Lower leg skin (tissue), 3 donors: ENCODE data around the gene BLOC1S4.

ENCODE experiments used
- POLR2A ChIP-seq, 2 donors: fragments of 450-650 bp; IDR thresholded peaks; one replicate each; pipeline ENCODE4 v1.6.1; 2016 to 2017; ENCODE audit warnings: antibody characterized with exemption in 2 of 2, mild to moderate bottlenecking in 1 of 2, moderate library complexity in 1 of 2
- TF ChIP-seq, protein P1 (sequence below), 3 donors: fragments of 450-650 bp; IDR thresholded peaks; one replicate each; pipeline ENCODE4 v1.5.1; 2016; ENCODE audit warnings: antibody characterized with exemption in 3 of 3, mild to moderate bottlenecking in 3 of 3, moderate library complexity in 2 of 3

DNA sequence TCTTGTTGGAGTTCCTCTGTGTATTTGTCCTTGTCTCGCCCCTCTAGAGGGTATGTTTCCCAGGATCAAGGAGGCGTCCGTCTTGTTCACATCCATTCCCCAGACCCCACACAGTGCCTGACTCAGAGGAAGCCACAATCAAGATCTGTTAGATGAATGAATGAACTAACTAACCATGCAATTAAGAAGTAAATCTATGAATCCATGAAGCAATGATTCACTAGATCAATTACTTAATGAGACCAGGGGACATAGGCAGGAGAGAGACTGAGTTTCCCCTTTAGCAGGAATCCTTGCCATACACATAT lies 11.9 kb downstream of the BLOC1S4 start:
- TF ChIP-seq POLR2A (IDR thresholded peaks at IDR 0.05), result no peak
- TF ChIP-seq, protein P1, sequence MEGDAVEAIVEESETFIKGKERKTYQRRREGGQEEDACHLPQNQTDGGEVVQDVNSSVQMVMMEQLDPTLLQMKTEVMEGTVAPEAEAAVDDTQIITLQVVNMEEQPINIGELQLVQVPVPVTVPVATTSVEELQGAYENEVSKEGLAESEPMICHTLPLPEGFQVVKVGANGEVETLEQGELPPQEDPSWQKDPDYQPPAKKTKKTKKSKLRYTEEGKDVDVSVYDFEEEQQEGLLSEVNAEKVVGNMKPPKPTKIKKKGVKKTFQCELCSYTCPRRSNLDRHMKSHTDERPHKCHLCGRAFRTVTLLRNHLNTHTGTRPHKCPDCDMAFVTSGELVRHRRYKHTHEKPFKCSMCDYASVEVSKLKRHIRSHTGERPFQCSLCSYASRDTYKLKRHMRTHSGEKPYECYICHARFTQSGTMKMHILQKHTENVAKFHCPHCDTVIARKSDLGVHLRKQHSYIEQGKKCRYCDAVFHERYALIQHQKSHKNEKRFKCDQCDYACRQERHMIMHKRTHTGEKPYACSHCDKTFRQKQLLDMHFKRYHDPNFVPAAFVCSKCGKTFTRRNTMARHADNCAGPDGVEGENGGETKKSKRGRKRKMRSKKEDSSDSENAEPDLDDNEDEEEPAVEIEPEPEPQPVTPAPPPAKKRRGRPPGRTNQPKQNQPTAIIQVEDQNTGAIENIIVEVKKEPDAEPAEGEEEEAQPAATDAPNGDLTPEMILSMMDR (IDR thresholded peaks at IDR 0.05), result no peak
